HG03558 (cell line): ENCODE data around the gene CFAP92.

Experiments
- ATAC-seq: cut with Tn5 transposase; IDR thresholded peaks from one replicate; pipeline ENCODE4 v1.9.1; 2021; ENCODE audit warnings: moderate number of reproducible peaks; ENCODE audit not compliant: unreplicated experiment; ENCODE audit errors: extremely low read depth

The CFAP92 gene

GRCh38 chr3:129006864-129007263 is 13.0 kb upstream of the CFAP92 start:
- no peak for ATAC-seq

GRCh38 chr3:129005526-129006303 is 11.8 kb upstream of the CFAP92 start:
- ATAC-seq = no peak

- no peak for ATAC-seq
Observed at GRCh38 chr3:129004639-129005295, 10.9 kb upstream of the CFAP92 start.

- no peak for ATAC-seq
Observed at GRCh38 chr3:129003578-129004112, 9.8 kb upstream of the CFAP92 start.

- no peak for ATAC-seq
Observed at GRCh38 chr3:129002573-129003569, 9.0 kb upstream of the CFAP92 start.

GRCh38 chr3:129001806-129002572 is 8.1 kb upstream of the CFAP92 start:
- no peak for ATAC-seq

GRCh38 chr3:129001101-129001805 is 7.4 kb upstream of the CFAP92 start, which contains the start of gene EFCC1:
Gene EFCC1, plus strand, starts transcription at chr3:129001304. Its CDS starts 325 bp downstream, at chr3:129001629.
- ATAC-seq = no peak

GRCh38 chr3:129000742-129001100 is 6.8 kb upstream of the CFAP92 start:
- no peak for ATAC-seq

GRCh38 chr3:128999102-128999501 is 5.2 kb upstream of the CFAP92 start:
- no peak for ATAC-seq

GRCh38 chr3:128998561-128998960 is 4.7 kb upstream of the CFAP92 start:
- ATAC-seq = no peak

GRCh38 chr3:128997486-128998133 is 3.7 kb upstream of the CFAP92 start:
- ATAC-seq = no peak

GRCh38 chr3:128996726-128997125 is 2.9 kb upstream of the CFAP92 start:
- ATAC-seq = no peak

GRCh38 chr3:128996200-128996599 is 2.3 kb upstream of the CFAP92 start:
- ATAC-seq = no peak

- ATAC-seq = no peak
Observed at GRCh38 chr3:128995737-128996136, 1.9 kb upstream of the CFAP92 start.

- ATAC-seq = no peak
Observed at GRCh38 chr3:128994581-128995546, 988 bp upstream of the CFAP92 start.

GRCh38 chr3:128994173-128994512 is 267 bp upstream of the CFAP92 start:
- no peak for ATAC-seq

GRCh38 chr3:128992926-128993460 is 883 bp downstream of the CFAP92 start:
- no peak for ATAC-seq
